Loucy (cell line): ENCODE measurements around the gene COL6A2.

Experiments
- CTCF ChIP-seq: fragments of 200-600 bp; sonication (generic); conservative IDR thresholded peaks from 2 replicates; pipeline ENCODE4 v1.5.1; 2014; ENCODE audit warnings: mild to moderate bottlenecking, antibody characterized with exemption, low read length
- EZH2phosphoT487 ChIP-seq: fragments of 200-600 bp; IDR thresholded peaks from 2 replicates; pipeline ENCODE4 v1.6.1; 2018; ENCODE audit warnings: antibody characterized with exemption, mild to moderate bottlenecking, moderate library complexity, borderline replicate concordance

GRCh38 chr21:46061063-46061462 is 36.8 kb upstream of the COL6A2 start:
- no peak for TF ChIP-seq EZH2phosphoT487
- TF ChIP-seq CTCF: no peak
